Activated CD4-positive, alpha-beta T cell treated with anti-CD3 and anti-CD28 coated beads for 1 hour (primary cell): ENCODE measurements around the gene IFT74.

Experiments used
- DNase-seq: peaks from one replicate; pipeline ENCODE4 v3.0.0-alpha.2; 2020

The IFT74 gene

DNA sequence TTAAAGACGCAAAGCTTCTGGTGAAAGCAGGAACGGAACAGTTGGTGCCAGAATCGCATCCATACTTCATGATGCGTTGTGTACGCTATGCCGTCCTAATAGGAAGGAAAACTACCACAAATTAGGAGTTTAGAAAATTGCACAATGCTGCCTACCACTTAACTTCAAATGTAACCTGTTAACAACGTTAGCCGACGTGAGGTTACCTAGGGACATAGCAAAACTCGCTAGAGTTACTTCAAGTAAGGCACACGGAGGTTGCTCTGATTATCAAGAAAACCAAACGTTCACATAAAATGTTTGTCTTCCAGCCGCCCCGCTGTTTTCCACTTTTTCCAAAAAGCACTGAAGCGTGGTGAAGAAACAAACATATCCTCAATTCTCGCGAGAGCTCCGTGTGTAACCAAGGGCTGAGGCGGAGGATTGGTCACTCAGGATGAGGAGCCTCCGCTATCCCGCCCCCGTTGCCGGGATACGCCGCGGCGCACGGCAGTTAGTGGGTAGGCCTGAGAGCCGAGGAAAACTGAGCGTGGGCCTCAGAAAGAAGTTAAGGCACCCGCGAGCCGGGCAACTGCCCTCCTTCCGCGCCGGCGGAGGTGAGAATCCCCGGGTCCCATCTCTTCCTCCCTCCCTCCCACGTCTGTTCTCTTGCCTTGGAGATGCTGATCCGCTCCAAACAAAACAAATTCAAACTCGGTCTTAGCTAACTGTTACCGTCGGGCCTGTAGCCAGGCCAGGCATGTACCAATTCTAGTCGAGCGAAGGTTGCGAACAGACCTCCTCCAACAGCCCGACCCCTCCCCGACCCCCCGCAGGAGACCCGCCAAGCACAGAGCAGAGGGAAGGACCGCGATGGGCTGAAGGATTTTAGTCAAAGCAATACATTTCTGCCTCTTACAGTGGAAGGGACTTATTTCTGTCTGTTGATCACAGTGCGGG lies at the start of gene IFT74:
IFT74 (plus strand) TSS at position 492 of the 939 bp plus-strand sequence. CDS start 5,556 bp downstream, outside the sequence.
- DNase-seq: peak; percentile 87

DNA sequence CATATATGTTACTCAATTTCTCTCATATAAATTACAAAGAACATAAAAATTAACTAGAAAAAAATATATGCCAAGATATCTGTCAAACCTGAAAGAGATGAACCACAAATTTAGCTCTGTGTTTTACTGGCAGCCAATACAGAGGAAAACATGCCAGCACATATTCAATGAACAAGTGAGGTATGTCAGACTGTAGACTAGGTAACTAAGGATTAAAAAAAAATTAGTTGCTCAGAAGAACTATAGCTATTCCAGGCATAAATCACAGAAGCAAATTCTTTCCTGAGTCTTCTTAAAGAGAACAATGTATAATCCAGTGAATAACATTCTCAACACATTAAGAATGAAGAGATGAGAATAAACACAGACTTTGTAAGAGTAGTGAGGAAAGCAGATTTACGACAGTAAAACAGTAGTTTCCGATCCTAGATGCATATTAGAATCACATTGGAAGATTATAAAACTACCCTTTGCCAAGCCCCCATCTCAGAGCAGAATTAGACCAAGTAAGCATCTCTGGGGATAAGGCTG lies 43.0 kb upstream of the IFT74 start:
- DNase-seq: no peak

- DNase-seq: no peak
Observed at GRCh38 chr9:26919698-26920097, 36.5 kb upstream of the IFT74 start.

- DNase-seq: no peak
Observed at GRCh38 chr9:26925609-26926008, 30.6 kb upstream of the IFT74 start.

DNA sequence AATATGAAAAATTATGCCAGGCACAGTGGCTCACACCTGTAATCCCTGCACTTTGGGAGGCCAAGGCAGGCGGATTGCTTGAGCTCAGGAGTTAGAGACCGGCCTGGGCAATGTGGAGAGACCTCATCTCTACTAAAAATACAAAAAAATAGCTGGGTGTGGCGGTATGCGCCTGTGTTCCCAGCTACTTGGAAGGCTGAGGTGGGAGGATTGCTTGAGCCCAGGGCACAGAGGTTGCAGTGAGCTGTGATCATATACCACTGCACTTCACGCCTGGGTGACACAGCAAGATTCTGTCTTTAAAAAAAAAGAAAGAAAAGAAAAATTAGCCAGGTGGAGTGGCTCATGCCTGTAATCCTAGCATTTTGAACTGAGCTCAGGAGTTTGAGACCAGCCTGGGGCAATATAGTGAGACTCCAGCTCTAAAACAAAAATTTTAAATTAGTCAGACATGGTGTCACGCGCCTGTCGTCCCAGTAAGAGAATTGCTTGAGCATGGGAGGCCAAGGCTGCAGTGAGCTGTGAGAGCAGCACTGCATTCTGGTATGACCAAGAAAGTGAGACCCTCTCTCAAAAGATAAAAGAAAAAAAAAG lies 27.2 kb upstream of the IFT74 start:
- DNase-seq: no peak

GRCh38 chr9:26935847-26936246 lies 20.4 kb upstream of the IFT74 start:
- no peak for DNase-seq

- no peak for DNase-seq
Observed at GRCh38 chr9:26937816-26938371, 18.3 kb upstream of the IFT74 start.

- DNase-seq: no peak
Observed at GRCh38 chr9:26939955-26940711, 16.1 kb upstream of the IFT74 start.

DNA sequence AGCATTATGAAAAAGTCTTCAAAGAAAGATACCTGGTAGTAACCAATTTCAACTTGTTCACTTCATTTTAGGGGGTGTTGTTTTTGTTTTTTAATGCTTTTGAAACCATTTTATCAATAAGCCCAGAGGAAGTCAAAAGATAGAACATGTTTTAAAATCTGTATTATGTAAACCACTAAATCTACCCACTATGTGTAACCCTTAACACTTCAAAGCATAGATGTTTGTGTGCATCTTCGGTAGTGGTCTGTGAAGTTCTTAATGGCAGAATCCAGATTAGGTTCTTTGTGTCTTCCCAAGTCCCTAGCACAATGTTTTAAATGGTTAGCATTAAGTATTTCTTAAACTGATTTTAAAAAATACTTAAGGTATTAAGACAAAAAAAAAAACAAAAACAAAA lies 15.4 kb upstream of the IFT74 start:
- no peak for DNase-seq

DNA sequence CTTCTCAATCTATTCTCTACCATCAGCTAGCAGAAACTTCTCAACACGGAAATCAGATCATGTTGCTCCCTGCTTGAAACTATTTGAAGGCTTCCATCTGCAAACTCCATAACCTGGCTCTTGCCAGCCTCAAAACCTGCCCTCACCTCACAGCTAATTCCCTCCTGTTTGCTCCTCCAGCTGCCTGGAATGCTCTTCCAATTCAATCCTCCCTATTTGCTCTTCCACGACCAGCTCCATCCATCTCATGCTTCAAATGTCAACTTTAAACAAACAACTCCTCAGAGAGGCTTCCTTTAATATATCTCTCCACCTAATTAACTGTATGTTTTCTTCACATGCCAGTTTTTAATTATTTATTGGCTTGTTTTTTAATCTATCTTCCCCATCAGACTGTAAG lies 10.6 kb upstream of the IFT74 start:
- no peak for DNase-seq

GRCh38 chr9:26946753-26947727 lies 9.2 kb upstream of the IFT74 start, which contains the start of gene PLAA:
TSS of gene PLAA (minus strand) at chr9:26947242. CDS start at chr9:26947045, 197 bp downstream.
- peak; percentile 77 for DNase-seq

DNA sequence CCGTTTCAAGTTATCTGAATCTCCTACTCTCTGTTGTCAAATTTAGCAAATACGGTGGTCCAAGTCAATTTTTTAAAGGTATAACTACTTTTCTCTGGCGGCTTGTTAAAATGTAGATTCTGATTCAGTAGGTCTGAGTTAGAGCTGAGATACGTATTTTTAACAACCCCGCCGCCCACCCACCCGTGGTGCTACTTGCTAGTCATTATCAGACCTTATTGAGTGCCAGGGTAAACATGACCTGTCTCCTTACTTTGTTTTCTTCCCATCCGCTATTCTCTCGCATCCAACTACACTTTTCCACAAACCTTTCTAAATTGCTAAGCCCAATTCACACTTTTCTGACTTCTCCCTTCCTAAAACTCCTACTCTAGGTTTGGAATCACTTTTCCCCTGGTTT lies 8.5 kb upstream of the IFT74 start:
- DNase-seq: no peak

DNA sequence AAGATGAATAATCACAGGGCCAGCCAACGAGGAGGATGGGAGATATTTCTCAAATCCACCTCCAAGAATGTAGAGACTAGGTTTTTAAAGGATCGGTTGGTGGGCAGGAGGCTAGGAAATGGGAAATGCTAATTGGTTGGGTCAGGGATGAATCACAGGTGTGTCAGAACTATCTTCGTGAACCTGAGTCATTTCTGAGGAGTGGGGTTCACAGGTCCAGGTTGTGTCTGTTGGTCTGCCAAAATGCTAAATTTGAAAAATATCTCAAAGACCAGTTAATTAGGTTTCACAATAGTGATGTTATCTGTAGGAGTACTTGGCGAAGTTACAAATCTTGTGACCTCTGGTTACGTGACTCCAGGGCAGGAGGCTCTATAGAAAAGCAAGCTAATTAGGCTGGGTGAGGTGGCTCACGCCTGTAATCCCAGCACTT lies 6.6 kb upstream of the IFT74 start:
- no peak for DNase-seq

GRCh38 chr9:26950521-26950920 lies 5.7 kb upstream of the IFT74 start:
- no peak for DNase-seq

DNA sequence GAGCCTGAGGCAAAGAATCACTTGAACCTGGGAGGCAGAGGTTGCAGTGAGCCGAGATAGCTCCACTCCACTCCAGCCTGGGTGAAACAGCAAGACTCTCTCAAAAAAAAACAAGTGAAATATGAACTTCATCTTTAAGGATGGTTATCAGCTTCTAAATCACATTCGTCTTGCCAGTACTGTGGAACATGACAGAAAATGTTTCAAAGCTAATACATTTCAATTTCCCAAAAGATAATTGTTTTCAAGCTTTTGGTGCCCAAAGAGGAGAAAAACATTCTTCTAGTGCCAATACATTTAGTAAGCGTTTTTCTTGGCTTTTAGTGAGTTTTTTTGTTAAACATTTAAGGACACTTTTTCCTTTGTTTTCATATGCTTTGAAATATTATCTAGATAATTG lies 4.4 kb upstream of the IFT74 start:
- DNase-seq: no peak

GRCh38 chr9:26954050-26954508 lies 2.1 kb upstream of the IFT74 start:
- DNase-seq: no peak

GRCh38 chr9:26955222-26955903 lies 849 bp upstream of the IFT74 start:
- DNase-seq: no peak

DNA sequence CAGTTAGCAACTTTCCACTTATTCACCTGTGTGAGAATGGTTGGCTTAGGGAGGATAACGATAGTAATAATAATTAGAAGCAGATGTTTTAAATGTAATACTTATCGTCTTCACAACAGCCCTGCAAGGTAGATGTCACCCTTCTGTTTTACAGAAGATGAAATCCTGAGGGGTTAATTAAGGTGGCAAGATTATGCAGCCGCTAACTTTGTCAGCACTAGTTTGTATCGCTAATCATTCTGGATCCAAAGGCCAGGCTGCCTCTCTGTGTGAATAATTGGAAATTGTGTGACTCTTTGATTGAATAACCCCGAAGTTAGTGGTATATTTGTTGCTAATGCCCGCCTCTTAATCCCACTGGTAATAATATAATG lies 635 bp downstream of the IFT74 start:
- DNase-seq: no peak

DNA sequence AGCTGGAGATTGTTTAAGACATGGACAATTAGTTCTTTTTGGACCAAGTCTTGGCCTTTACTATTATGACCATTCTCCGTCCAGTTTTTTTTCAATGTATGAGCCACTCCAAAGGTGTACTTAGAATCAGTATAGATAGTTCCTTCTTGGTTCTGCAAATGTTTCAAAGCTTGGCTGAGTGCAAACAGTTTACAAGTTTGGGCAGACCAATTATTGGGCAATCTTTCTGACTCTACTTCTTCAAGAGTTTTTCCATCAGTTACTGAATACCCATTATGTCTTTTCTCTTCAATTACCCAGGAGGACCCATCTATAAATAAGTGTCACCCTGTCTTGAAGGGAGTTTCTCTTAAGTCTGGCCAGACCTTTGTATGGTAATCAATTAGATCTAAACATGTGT lies 15.5 kb downstream of the IFT74 start:
- no peak for DNase-seq

DNA sequence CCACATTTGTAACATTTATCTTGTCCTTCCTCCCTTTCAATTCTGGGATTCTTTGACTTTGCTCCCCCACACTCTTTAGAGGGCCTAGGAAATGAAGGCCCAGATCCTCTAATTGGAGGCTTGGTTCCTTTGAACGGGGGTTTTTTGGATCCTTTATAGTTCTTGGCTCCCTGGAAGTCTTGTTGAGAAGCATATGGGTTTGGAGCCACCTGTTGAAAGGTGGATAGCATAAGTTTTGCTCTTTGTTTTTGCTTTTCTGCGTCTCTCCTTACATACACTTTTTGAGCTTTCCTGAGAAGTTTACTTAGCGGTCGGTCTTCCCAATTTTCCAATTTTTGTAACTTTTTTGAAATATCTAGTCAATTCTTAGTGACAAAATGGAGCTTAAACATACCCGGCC lies 17.8 kb downstream of the IFT74 start:
- DNase-seq: no peak

- DNase-seq: no peak
Observed at GRCh38 chr9:26974927-26975326, 18.7 kb downstream of the IFT74 start.
